Gastrocnemius medialis (tissue), 4 donors: Measurements from ENCODE around the gene PAX6.

Source experiments
- CTCF ChIP-seq, 5 experiments: fragments of 450-650 bp in 3 of 5; fragments of 200-600 bp in 2 of 5; sonication (generic) in 2 of 5; IDR thresholded peaks in 4 of 5; conservative IDR thresholded peaks in 1 of 5; 1 replicate in 4 of 5; 2 replicates in 1 of 5; pipeline ENCODE4 v1.5.1; 2016 to 2019; ENCODE audit warnings: antibody characterized with exemption in 5 of 5, mild to moderate bottlenecking in 3 of 5, moderate library complexity in 3 of 5
- POLR2A ChIP-seq, 2 donors: fragments of 450-650 bp; IDR thresholded peaks; one replicate each; pipeline ENCODE4 v1.6.1; 2017; ENCODE audit warnings: antibody characterized with exemption in 2 of 2, mild to moderate bottlenecking in 2 of 2, moderate library complexity in 2 of 2

GRCh38 chr11:31801298-31801702, 9.8 kb downstream of the PAX6 start:
- TF ChIP-seq CTCF (IDR thresholded peaks at IDR 0.05 in 4 of 5, conservative IDR thresholded peaks at IDR 0.05 in 1 of 5) (no peak), POLR2A (IDR thresholded peaks at IDR 0.05) (no peak)
